Heart left ventricle (tissue), 16 donors: Measurements from ENCODE around the gene PRSS21. TPM values are rescaled to one million over a fixed set of nuclear protein-coding genes. Genes with fewer than 3 reads are reported as not detected.

Source experiments
- ATAC-seq, 4 donors: fragments of 200-7000 bp; cut with Tn5 transposase; one replicate each; pipeline ENCODE4 v1.9.1; 2020 to 2022; ENCODE audit warnings: moderate library complexity in 4 of 4, mild to moderate bottlenecking in 3 of 4, moderate number of reproducible peaks in 1 of 4
- DNase-seq, 5 donors: peaks; one replicate each; pipeline ENCODE4 v3.0.0-alpha.2; 2020
- H3K27ac ChIP-seq, 12 donors: fragments of 200-600 bp; sonication (generic) in 4 of 12; one replicate each; pipeline versions ENCODE4 v1.5.0 to v1.8.0; 2016 to 2022; ENCODE audit warnings: mild to moderate bottlenecking in 2 of 12
- H3K27me3 ChIP-seq, 9 donors: fragments of 200-600 bp; sonication (generic) in 2 of 9; one replicate each; pipeline versions ENCODE4 v1.5.1 to v1.8.0; 2016 to 2022; ENCODE audit warnings: mild to moderate bottlenecking in 3 of 9
- H3K36me3 ChIP-seq, 9 donors: fragments of 200-600 bp; sonication (generic) in 2 of 9; one replicate each; pipeline versions ENCODE4 v1.5.0 to v1.8.0; 2018 to 2022; ENCODE audit warnings: mild to moderate bottlenecking in 2 of 9
- H3K4me1 ChIP-seq, 12 donors: fragments of 200-600 bp; sonication (generic) in 4 of 12; one replicate each; pipeline versions ENCODE4 v1.5.0 to v1.8.0; 2016 to 2022; ENCODE audit warnings: mild to moderate bottlenecking in 3 of 12
- H3K4me3 ChIP-seq, 12 donors: fragments of 200-600 bp; sonication (generic) in 4 of 12; one replicate each; pipeline versions ENCODE4 v1.5.0 to v1.8.0; 2017 to 2022; ENCODE audit warnings: mild to moderate bottlenecking in 9 of 12, moderate library complexity in 4 of 12
- H3K9me3 ChIP-seq, 12 donors: fragments of 200-600 bp; sonication (generic) in 4 of 12; one replicate each; pipeline versions ENCODE4 v1.5.0 to v1.8.0; 2016 to 2022; ENCODE audit warnings: mild to moderate bottlenecking in 1 of 12
- POLR2A ChIP-seq, 2 donors: fragments of 450-650 bp; IDR thresholded peaks; one replicate each; pipeline ENCODE4 v1.6.1; 2017; ENCODE audit warnings: antibody characterized with exemption in 2 of 2, mild to moderate bottlenecking in 2 of 2, moderate library complexity in 2 of 2
- WGBS, 4 donors: extraction: QIAGEN DNeasy Blood & Tissue Kit in 2 of 4; methylation state at CpG; one replicate each; pipeline versions ENCODE4 v1.1.5 to v1.1.7; 2013 to 2018; 5-methylcytosine and 5-hydroxymethylcytosine counted together
- intact Hi-C, 10 donors: fragments of 100-400 bp; cut with DNase I; formaldehyde crosslinking; loops; one replicate each; pipeline versions ENCODE4 v1.11.1 to v1.14.2; 2022
- polyA plus RNA-seq, 2 donors: library from polyadenylated mRNA; stranded (reverse); fragments of 200-250 nt; gene quantifications; one replicate each; pipeline ENCODE4 v1.2.3, GENCODE V29; 2013
- total RNA-seq, 9 donors: library from RNA; depleted of rRNA in 2 of 9; stranded (reverse); fragments of >200 nt in 2 of 9; fragmentation: NEBNext Ultra II Directional in 3 of 9; extraction: Animal tissue kit (Norgen Biotek cat#: 25700) in 3 of 9; gene quantifications; one replicate each; pipeline versions ENCODE4 v1.1.0 to v1.2.4, GENCODE V29; 2016 to 2023
- TF ChIP-seq, protein P1 (sequence below), 12 donors: fragments of 200-600 bp; sonication (generic) in 4 of 12; IDR thresholded peaks; one replicate each; pipeline versions ENCODE4 v1.5.0 to v1.8.0; 2018 to 2022; ENCODE audit warnings: antibody characterized with exemption in 12 of 12, mild to moderate bottlenecking in 5 of 12
- donor health status: ischemic (EF 13 %, LVEDD 7.1; RV severe dilation, severe dysfunction).
- donor health status: healthy with polysubstance abuse.
- donor health status: DM: no; HTN: yes; CAD: no.
- donor health status: DM: no; HTN: no; CAD: no.
- donor health status: ischemic (EF 25% LVEDD 6.9; RV normal size, moderate dysfunction).
- donor health status: ischemic (EF 25% LVEDD 5.7; RV mildly dilated, moderate dysfunction).
- donor health status: healthy.
- donor health status: DM: yes; HTN: yes; CAD: no.
- donor health status: ischemic (EF 35%, LVEDD 5.7; RV mildly dilated, moderate dysfunction).
- donor health status: nonischemic (EF 11% LVEDD 7.7; RV severe dilation, severe dysfunction).
- donor health status: DM: yes; HTN: yes; CAD: no.
- donor health status: PGD.
- donor health status: ischemic (EF 29% LVEDD 5.4; RV normal size, mild dysfunction).
- donor health status: nonischemic (EF 23%, LVEDD 6.1; RV moderate dilation, normal function).

The PRSS21 gene
- total and polyA plus RNA-seq, 11 donors, result not detected

GRCh38 chr16:2787406-2787805, 29.6 kb upstream of the PRSS21 start, which contains the start of gene PRSS33:
Gene PRSS33 (minus strand): TSS chr16:2787560. CDS start chr16:2786547, 1,013 bp downstream.
- TF ChIP-seq, protein P1, sequence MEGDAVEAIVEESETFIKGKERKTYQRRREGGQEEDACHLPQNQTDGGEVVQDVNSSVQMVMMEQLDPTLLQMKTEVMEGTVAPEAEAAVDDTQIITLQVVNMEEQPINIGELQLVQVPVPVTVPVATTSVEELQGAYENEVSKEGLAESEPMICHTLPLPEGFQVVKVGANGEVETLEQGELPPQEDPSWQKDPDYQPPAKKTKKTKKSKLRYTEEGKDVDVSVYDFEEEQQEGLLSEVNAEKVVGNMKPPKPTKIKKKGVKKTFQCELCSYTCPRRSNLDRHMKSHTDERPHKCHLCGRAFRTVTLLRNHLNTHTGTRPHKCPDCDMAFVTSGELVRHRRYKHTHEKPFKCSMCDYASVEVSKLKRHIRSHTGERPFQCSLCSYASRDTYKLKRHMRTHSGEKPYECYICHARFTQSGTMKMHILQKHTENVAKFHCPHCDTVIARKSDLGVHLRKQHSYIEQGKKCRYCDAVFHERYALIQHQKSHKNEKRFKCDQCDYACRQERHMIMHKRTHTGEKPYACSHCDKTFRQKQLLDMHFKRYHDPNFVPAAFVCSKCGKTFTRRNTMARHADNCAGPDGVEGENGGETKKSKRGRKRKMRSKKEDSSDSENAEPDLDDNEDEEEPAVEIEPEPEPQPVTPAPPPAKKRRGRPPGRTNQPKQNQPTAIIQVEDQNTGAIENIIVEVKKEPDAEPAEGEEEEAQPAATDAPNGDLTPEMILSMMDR (IDR thresholded peaks at IDR 0.05), result no peak
- no peak for TF ChIP-seq POLR2A (IDR thresholded peaks at IDR 0.05)
- ATAC-seq (no peak), DNase-seq (peak in 1 of 5 donors; percentile 11)
- peaks cover 21 to 64% (median 47%) of the 10 kb centered on the region in 9 donors for H3K27me3 ChIP-seq
- H3K9me3 ChIP-seq, result no peaks in the 10 kb centered on the region
- H3K36me3 ChIP-seq, result no peaks in the 10 kb centered on the region
- intact Hi-C loops, result loop anchor here in 1 of 10 donors (10.0 kb wide), 1 partner anchor 77 kb away; no protein-coding TSS in a partner anchor
- H3K4me3 ChIP-seq, result no peak within 1 kb of the TSS
- H3K27ac ChIP-seq, result no peak within 1 kb of the TSS
- H3K4me1 ChIP-seq, result peaks cover 0 to 12% (median 1%) of the 10 kb centered on the region in 12 donors
- 34 to 45% (median 36%) methylated on average over 10 of the region's 10 CpGs for WGBS, 4 donors

DNA sequence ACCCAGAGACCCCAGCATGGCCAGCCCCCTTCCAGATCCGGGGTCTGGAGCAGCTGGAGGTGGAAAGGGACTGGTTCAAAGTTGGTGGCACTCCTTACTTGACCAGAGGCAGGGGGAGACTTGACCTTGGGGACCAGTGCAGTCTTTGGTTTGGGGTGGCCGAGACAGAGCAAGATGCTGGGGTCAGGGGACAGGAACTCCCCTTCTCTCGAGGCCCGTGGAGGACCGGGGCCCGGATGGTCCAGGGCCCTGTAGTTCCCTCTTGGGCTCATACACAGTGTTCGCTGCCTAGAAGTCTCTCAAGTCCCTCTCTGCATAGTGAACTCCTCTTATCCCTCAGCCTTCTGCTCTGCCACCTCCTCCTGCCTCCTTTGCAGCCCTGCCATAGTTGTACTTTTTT, 29.1 kb upstream of the PRSS21 start:
- Histone ChIP-seq H3K27ac (no peak overlapping the region), H3K27me3 (peaks cover 21 to 65% (median 47%) of the 10 kb centered on the region in 9 donors), H3K4me3 (no peak overlapping the region), H3K4me1 (peaks cover 0 to 12% (median 1%) of the 10 kb centered on the region in 12 donors), H3K9me3 (no peaks in the 10 kb centered on the region), H3K36me3 (no peaks in the 10 kb centered on the region)
- intact Hi-C loops, result loop anchor here in 1 of 10 donors (10.0 kb wide), 1 partner anchor 77 kb away; no protein-coding TSS in a partner anchor
- TF ChIP-seq POLR2A (IDR thresholded peaks at IDR 0.05), result no peak
- TF ChIP-seq, protein P1 (IDR thresholded peaks at IDR 0.05), result no peak
- WGBS, 4 donors, result 40 to 48% (median 41%) methylated on average over 6 to 7 of the region's 7 CpGs
- DNase-seq (peak in 1 of 5 donors; percentile 5), ATAC-seq (no peak)

DNA sequence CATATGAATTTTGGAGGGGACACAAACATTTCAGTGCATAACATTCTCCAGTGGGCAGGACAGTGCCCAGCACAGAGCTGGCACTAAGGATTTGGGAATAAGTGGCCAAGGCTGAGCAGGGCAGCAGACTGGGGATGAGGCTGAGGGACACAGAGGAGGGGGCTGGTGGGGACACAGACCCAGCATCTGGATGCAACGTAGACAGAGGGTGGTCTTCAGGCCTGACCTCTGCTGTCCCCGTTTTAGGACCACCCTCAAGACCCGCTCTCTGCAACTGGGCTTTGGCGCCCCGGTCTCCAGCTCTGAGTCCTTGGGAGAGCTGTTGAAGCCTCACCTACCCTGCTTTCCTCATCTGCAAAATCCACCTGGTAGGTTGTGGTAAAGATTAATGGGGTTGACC, 26.4 kb upstream of the PRSS21 start:
- no peak overlapping the region for H3K27ac ChIP-seq
- H3K4me1 ChIP-seq, result peaks cover 0 to 28% (median 0%) of the 10 kb centered on the region in 12 donors
- intact Hi-C loops, result loop anchor here in 2 of 10 donors (10.0 kb wide), 1 partner anchor 64 kb away; the partner anchor contains the start of gene PRSS22 (in 2 of the 2)
- no peaks in the 10 kb centered on the region for H3K9me3 ChIP-seq
- no peak for TF ChIP-seq POLR2A (IDR thresholded peaks at IDR 0.05)
- TF ChIP-seq, protein P1 (IDR thresholded peaks at IDR 0.05), result no peak
- no peak for ATAC-seq
- DNase-seq, result peak in 1 of 5 donors; percentile 3
- 74 to 90% (median 77%) methylated on average over 5 of the region's 5 CpGs for WGBS, 4 donors
- H3K36me3 ChIP-seq, result no peaks in the 10 kb centered on the region
- H3K27me3 ChIP-seq, result peaks cover 10 to 57% (median 33%) of the 10 kb centered on the region in 9 donors
- no peak overlapping the region for H3K4me3 ChIP-seq

GRCh38 chr16:2791174-2791573, 25.9 kb upstream of the PRSS21 start:
- 75 to 82% (median 81%) methylated on average over 8 of the region's 8 CpGs for WGBS, 4 donors

More at GRCh38 chr16:2791174-2791573, 25.9 kb upstream of the PRSS21 start:
- no peak overlapping the region for H3K4me3 ChIP-seq
- ATAC-seq (no peak), DNase-seq (peak in 1 of 5 donors; percentile 2)
- peaks cover 0 to 29% (median 0%) of the 10 kb centered on the region in 12 donors for H3K4me1 ChIP-seq
- TF ChIP-seq POLR2A (IDR thresholded peaks at IDR 0.05), result no peak
- TF ChIP-seq, protein P1 (IDR thresholded peaks at IDR 0.05), result no peak
- H3K27me3 ChIP-seq, result peaks cover 7 to 52% (median 28%) of the 10 kb centered on the region in 9 donors
- no peak overlapping the region for H3K27ac ChIP-seq
- intact Hi-C loops, result loop anchor here in 2 of 10 donors (10.0 kb wide), 1 partner anchor 64 kb away; the partner anchor contains the start of gene PRSS22 (in 2 of the 2)
- no peaks in the 10 kb centered on the region for H3K9me3 ChIP-seq
- no peaks in the 10 kb centered on the region for H3K36me3 ChIP-seq
